K562 (cell line): ENCODE measurements around the gene UBE2B. TPM values are rescaled to one million over a fixed set of nuclear protein-coding genes. Genes with fewer than 3 reads are reported as not detected.
A peak's percentile ranks its signal among the peaks of the same experiment; 100 is the strongest.

Source experiments
- ATAC-seq: fragments of 200-7000 bp; cut with Tn5 transposase; 3 replicates; pipeline ENCODE4 v1.9.1; 2020; ENCODE audit warnings: moderate library complexity
- BruUV-seq: library from RNA; stranded (reverse); fragments of 400-500 nt; replicated peaks from 2 replicates; lab custom pipeline; 2021; lab: Mats Ljungman, UMichigan
- CTCF ChIA-PET: fragments of 300-600 bp; formaldehyde crosslinking; extraction: SDS; loops from one replicate; lab custom pipeline; 2021; ENCODE audit warnings: low intra/inter-chr PET ratio; lab: Yijun Ruan, JAX
- POLR2A ChIA-PET: fragments of 300-600, 350-650 bp; sonication (Branson Sonifier 250); formaldehyde crosslinking; extraction: SDS; loops from one replicate; lab custom pipeline; 2021; ENCODE audit warnings: antibody characterized with exemption, inconsistent platforms; lab: Yijun Ruan, JAX
- DNase-seq, 4 experiments: peaks; one replicate each; pipeline versions ENCODE4 v3.0.0 to v3.0.0-alpha.2; 2011 to 2018; ENCODE audit warnings: low spot score in 3 of 4, mixed read lengths in 3 of 4; ENCODE audit errors: extremely low read depth in 1 of 4
- FAIRE-seq: peaks from 2 replicates; lab custom pipeline; 2011; peaks lifted over from hg19 to GRCh38; lab: Jason Lieb, UNC
- H2AFZ ChIP-seq: 2 replicates; pipeline ENCODE4 v1.6.0; 2011; ENCODE audit warnings: low read depth, low read length, control low read depth, inconsistent platforms
- H3K27ac ChIP-seq: fragments of 200-600 bp; 3 replicates; pipeline ENCODE4 v1.8.0; 2011; ENCODE audit warnings: low read depth, mild to moderate bottlenecking, control low read depth, inconsistent platforms, low read length, moderate library complexity, mixed read lengths; ENCODE audit errors: extremely low read depth
- H3K27me3 ChIP-seq, 2 experiments: fragments of 300-600 bp in 1 of 2; 2 replicates in 1 of 2; 3 replicates in 1 of 2; pipeline versions ENCODE4 v1.6.0 to v1.8.0; 2011; ENCODE audit warnings: inconsistent platforms in 2 of 2, low read length in 2 of 2, mild to moderate bottlenecking in 1 of 2, mixed read lengths in 1 of 2, moderate library complexity in 1 of 2; ENCODE audit not compliant: control insufficient read depth in 2 of 2, insufficient read depth in 2 of 2
- H3K36me3 ChIP-seq: fragments of 300-600 bp; 3 replicates; pipeline ENCODE4 v1.8.0; 2011; ENCODE audit warnings: mild to moderate bottlenecking, low read length, inconsistent platforms; ENCODE audit not compliant: control insufficient read depth, insufficient read depth
- H3K4me1 ChIP-seq, 2 experiments: fragments of 200-600 bp in 1 of 2; replicated peaks in 1 of 2; 2 replicates in 1 of 2; 3 replicates in 1 of 2; pipeline versions ENCODE4 v1.5.1 to v1.8.0; 2011; ENCODE audit warnings: inconsistent platforms in 2 of 2, low read length in 2 of 2, mild to moderate bottlenecking in 1 of 2, mixed read lengths in 1 of 2, moderate library complexity in 1 of 2; ENCODE audit not compliant: control insufficient read depth in 2 of 2, insufficient read depth in 2 of 2
- H3K4me2 ChIP-seq: 2 replicates; pipeline ENCODE4 v1.6.1; 2011; ENCODE audit warnings: low read length, control low read depth, inconsistent platforms, mixed read lengths; ENCODE audit not compliant: insufficient read depth
- H3K4me3 ChIP-seq: fragments of 200-600 bp; sonication (generic), shearing (Covaris generic); 2 replicates; pipeline ENCODE4 v1.5.1; 2016; ENCODE audit warnings: control low read depth, inconsistent platforms
- H3K79me2 ChIP-seq: fragments of 200-600 bp; 3 replicates; pipeline ENCODE4 v1.8.0; 2011; ENCODE audit warnings: low read length, inconsistent platforms; ENCODE audit not compliant: control insufficient read depth, insufficient read depth
- H3K9ac ChIP-seq, 2 experiments: 2 replicates each; pipeline versions ENCODE4 v1.6.0 to v1.6.1; 2011; ENCODE audit warnings: low read depth in 2 of 2, low read length in 2 of 2, control low read depth in 1 of 2, inconsistent platforms in 1 of 2, mild to moderate bottlenecking in 1 of 2, mixed read lengths in 1 of 2; ENCODE audit not compliant: insufficient read depth in 1 of 2
- H3K9me1 ChIP-seq: one replicate; pipeline ENCODE4 v1.6.0; 2011; ENCODE audit warnings: inconsistent platforms, mild to moderate bottlenecking, low read length, moderate library complexity; ENCODE audit not compliant: control insufficient read depth, insufficient read depth
- H3K9me3 ChIP-seq: replicated peaks from 2 replicates; pipeline ENCODE4 v1.5.1; 2011; ENCODE audit warnings: low read depth, low read length, inconsistent platforms; ENCODE audit not compliant: control insufficient read depth, insufficient read depth
- H4K20me1 ChIP-seq: replicated peaks from 2 replicates; pipeline ENCODE4 v1.6.1; 2011; ENCODE audit warnings: low read length, inconsistent platforms, mixed read lengths; ENCODE audit not compliant: control insufficient read depth, insufficient read depth
- ARID1B ChIP-seq: fragments of 450-650 bp; IDR thresholded peaks from 2 replicates; pipeline ENCODE4 v1.6.1; 2016; ENCODE audit warnings: antibody characterized with exemption, mild to moderate bottlenecking, inconsistent platforms
- BRCA1 ChIP-seq, 2 experiments: fragments of 450-650 bp in 1 of 2; sonication (generic) in 1 of 2; formaldehyde crosslinking in 1 of 2; IDR thresholded peaks; 2 replicates each; pipeline versions ENCODE4 v1.5.0 to v1.6.1; 2017 to 2020; ENCODE audit warnings: mild to moderate bottlenecking in 1 of 2, missing genetic modification reagents in 1 of 2
- CHD1 ChIP-seq: fragments of 200-600 bp; sonication (generic); IDR thresholded peaks from one replicate; pipeline ENCODE4 v1.6.1; 2012; ENCODE audit warnings: mild to moderate bottlenecking, moderate library complexity, low read length, inconsistent platforms
- EGR1 ChIP-seq: fragments of 450-650 bp; conservative IDR thresholded peaks from 2 replicates; pipeline ENCODE4 v1.6.1; 2017; ENCODE audit warnings: mild to moderate bottlenecking
- MAZ ChIP-seq, 2 experiments: fragments of 450-650 bp in 1 of 2; sonication (generic) in 1 of 2; formaldehyde crosslinking; IDR thresholded peaks in 1 of 2; conservative IDR thresholded peaks in 1 of 2; 2 replicates each; pipeline versions ENCODE4 v1.4.0 to v1.5.0; 2020; ENCODE audit warnings: mild to moderate bottlenecking in 1 of 2, missing genetic modification reagents in 1 of 2
- NR1H2 ChIP-seq: sonication (generic); formaldehyde crosslinking; IDR thresholded peaks from 2 replicates; pipeline ENCODE4 v1.4.0; 2020; ENCODE audit warnings: mild to moderate bottlenecking, missing genetic modification reagents
- POLR2G ChIP-seq: fragments of 200-400 bp; formaldehyde crosslinking; IDR thresholded peaks from 2 replicates; pipeline ENCODE4 v1.6.1; 2017; ENCODE audit warnings: low read depth, mild to moderate bottlenecking, antibody characterized with exemption, low read length, moderate library complexity
- SUPT5H ChIP-seq: fragments of 450-650 bp; IDR thresholded peaks from 2 replicates; pipeline ENCODE4 v1.6.1; 2016
- TAF1 ChIP-seq: IDR thresholded peaks from 2 replicates; pipeline ENCODE4 v1.6.1; 2011; ENCODE audit warnings: mild to moderate bottlenecking, low read length, moderate library complexity; ENCODE audit not compliant: insufficient read depth, control insufficient read depth, severe bottlenecking; ENCODE audit errors: extremely low read depth
- TBP ChIP-seq: optimal IDR thresholded peaks from 2 replicates; pipeline ENCODE3; 2011; ENCODE audit warnings: low read depth, low read length, improper control_type of control experiment
- YY1 ChIP-seq, 3 experiments: IDR thresholded peaks; 2 replicates each; pipeline ENCODE4 v1.6.1; 2011; ENCODE audit warnings: low read length in 2 of 3, mild to moderate bottlenecking in 2 of 3, moderate library complexity in 2 of 3, borderline replicate concordance in 1 of 3, control low read depth in 1 of 3, low read depth in 1 of 3; ENCODE audit not compliant: insufficient read depth in 3 of 3, insufficient replicate concordance in 2 of 3, control insufficient read depth in 1 of 3, insufficient read length in 1 of 3; ENCODE audit errors: extremely low read depth in 1 of 3
- ZFX ChIP-seq: sonication (generic); formaldehyde crosslinking; IDR thresholded peaks from 2 replicates; pipeline ENCODE4 v1.8.0; 2022; ENCODE audit warnings: mild to moderate bottlenecking, missing genetic modification reagents, moderate library complexity
- ZNF764 ChIP-seq: fragments of 250-450 bp; sonication (Bioruptor Pico); IDR thresholded peaks from 2 replicates; pipeline ENCODE4 v1.4.0; 2020; ENCODE audit warnings: low read depth, mild to moderate bottlenecking, moderate library complexity
- WGBS: fragments of 100-300 bp; shearing (Covaris generic); methylation state at CpG from one replicate; pipeline ENCODE4 v1.1.6; 2016; ENCODE audit warnings: low coverage, mixed read lengths; ENCODE audit not compliant: insufficient coverage; ENCODE audit errors: missing lambda C conversion rate; 5-methylcytosine and 5-hydroxymethylcytosine counted together
- in situ Hi-C: fragments of 300-500 bp; cut with MboI; formaldehyde crosslinking; loops from 4 replicates; pipeline ENCODE4 v1.15.0; 2018; ENCODE audit warnings: inconsistent platforms, mixed read lengths
- intact Hi-C: fragments of 100-400 bp; cut with micrococcal nuclease; formaldehyde crosslinking; loops from 2 replicates; pipeline ENCODE4 v1.14.2; 2022
- polyA plus RNA-seq, 8 experiments: library from polyadenylated mRNA; depleted of rRNA in 4 of 8; stranded (reverse) in 5 of 8; unstranded in 3 of 8; fragments of >200 nt; fragmentation: Nextera tagmentation in 2 of 8; fragmentation: Illumina TruSeq in 1 of 8; extraction: Ambion mirVana in 2 of 8; extraction: Trizol in 1 of 8; gene quantifications; 2 replicates each; pipeline versions ENCODE4 v1.2.1 to v1.2.3, GENCODE V29; 2011 to 2014; ENCODE audit warnings: inconsistent platforms in 1 of 8, missing spikeins in 1 of 8
- total RNA-seq, 7 experiments: library from RNA; depleted of rRNA in 6 of 7; stranded (reverse); fragments of >200 nt in 6 of 7; fragmentation: Illumina TruSeq in 2 of 7; extraction: Trizol in 2 of 7; gene quantifications; 2 replicates each; pipeline versions ENCODE4 v1.2.1 to v1.2.3, GENCODE V29; 2011 to 2021; ENCODE audit warnings: low replicate concordance in 1 of 7
- TF ChIP-seq, protein P1 (sequence below): sonication (generic); formaldehyde crosslinking; IDR thresholded peaks from 2 replicates; pipeline ENCODE4 v1.8.0; 2022; ENCODE audit warnings: mild to moderate bottlenecking, missing genetic modification reagents

UBE2B gene
- total and polyA plus RNA-seq, 9 of the 15 experiments (the other 6 are each of a cell fraction or from before 2014, with no cell fraction given): 13.1 to 198 (median 75.5) TPM

DNA sequence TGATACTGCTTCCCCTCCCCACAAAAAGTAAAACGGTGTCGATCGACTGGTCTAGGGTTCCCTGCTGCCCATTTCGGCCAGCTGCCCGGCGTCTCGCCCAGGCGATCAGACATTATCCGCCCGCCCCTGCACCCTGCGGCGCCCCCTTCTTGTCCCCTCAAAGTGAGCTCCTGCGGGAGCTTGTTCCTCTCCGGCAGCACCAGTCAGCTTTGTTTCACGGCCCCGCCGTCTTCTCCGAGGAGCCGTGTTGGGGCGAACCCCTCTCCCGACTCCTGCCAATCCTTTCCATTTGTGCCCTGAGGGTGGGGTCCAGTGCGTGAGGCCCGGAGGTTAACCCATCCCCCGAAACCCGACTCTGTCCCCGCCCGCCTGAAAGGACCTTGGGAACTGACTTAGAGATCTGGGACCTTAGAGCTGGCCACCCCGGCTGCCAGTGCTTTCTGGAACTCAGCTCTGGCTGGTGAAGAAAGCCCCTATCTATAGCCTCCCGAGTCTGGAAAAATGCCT is 518 bp downstream of the UBE2B start:
- Histone ChIP-seq H3K79me2 (peaks cover 59% of the 10 kb centered on the region), H3K9me1 (no peaks in the 10 kb centered on the region), H3K9ac (peak overlapping the region; percentile 98 to 99), H4K20me1 (peaks cover 12% of the 10 kb centered on the region), H3K4me2 (peak overlapping the region; percentile 86), H2AFZ (peak overlapping the region; percentile 86), H3K9me3 (peaks cover 5% of the 10 kb centered on the region), H3K4me1 (peaks cover 5 to 9% of the 10 kb centered on the region in 2 experiments; a peak in 3 of 5 replicates), H3K36me3 (peaks cover 21% of the 10 kb centered on the region; the same call in 2 of the 3 replicates), H3K4me3 (peak overlapping the region; percentile 81), H3K27me3 (no peaks in the 10 kb centered on the region), H3K27ac (peak overlapping the region; percentile 99)
- ChIA-PET CTCF (no interaction called here), POLR2A (interaction anchor here (0.6 to 5.2 kb wide), 15 partner anchors 10 to 1179 kb away, joined by 3 to 36 read pairs (median 4); partner anchors contain the start of gene CDKN2AIPNL)
- FAIRE-seq (peak; percentile 54), ATAC-seq (peak; percentile 78), DNase-seq (peak; percentile 58 to 76 (median 61))
- intact Hi-C loops (loop anchor here (2.0 to 5.0 kb wide), 3 partner anchors 65 to 195 kb away; partner anchors contain the start of gene SKP1), in situ Hi-C loops (no loop called here)
- WGBS: under 1% methylated on average over 28 of the region's 29 CpGs
- BruUV-seq: no TSS peak
- TF ChIP-seq NR1H2 (CRISPR knock-in tag) (0 out of 2 replicates have a peak, but pooled peaks have one; percentile 17), SUPT5H (no peak; the same call in 1 of the 2 replicates), CHD1 (peak; percentile 86), TBP (peak; percentile 39), BRCA1 (IDR thresholded peaks at IDR 0.05) (no peak), BRCA1 (CRISPR knock-in tag; IDR thresholded peaks at IDR 0.05) (peak; percentile 48; the same call in 1 of the 2 replicates), ARID1B (no peak), EGR1 (no peak), ZNF764 (CRISPR knock-in tag) (no peak), MAZ (CRISPR knock-in tag; conservative IDR thresholded peaks at IDR 0.05 in 1 of 2, IDR thresholded peaks at IDR 0.05 in 1 of 2) (peak in 1 of 2 experiments; percentile 31; a peak in 1 of 4 replicates), POLR2G (peak; percentile 54), YY1 (IDR thresholded peaks at IDR 0.05; ENCODE audit: borderline replicate concordance in 1 of 3, control insufficient read depth in 1 of 3, extremely low read depth in 1 of 3, insufficient read depth in 3 of 3, insufficient read length in 1 of 3, insufficient replicate concordance in 2 of 3, low read depth in 1 of 3, low read length in 2 of 3) (peak in 1 of 3 experiments; percentile 20), ZFX (CRISPR knock-in tag) (peak; percentile 52), TAF1 (no peak)
- TF ChIP-seq, protein P1, sequence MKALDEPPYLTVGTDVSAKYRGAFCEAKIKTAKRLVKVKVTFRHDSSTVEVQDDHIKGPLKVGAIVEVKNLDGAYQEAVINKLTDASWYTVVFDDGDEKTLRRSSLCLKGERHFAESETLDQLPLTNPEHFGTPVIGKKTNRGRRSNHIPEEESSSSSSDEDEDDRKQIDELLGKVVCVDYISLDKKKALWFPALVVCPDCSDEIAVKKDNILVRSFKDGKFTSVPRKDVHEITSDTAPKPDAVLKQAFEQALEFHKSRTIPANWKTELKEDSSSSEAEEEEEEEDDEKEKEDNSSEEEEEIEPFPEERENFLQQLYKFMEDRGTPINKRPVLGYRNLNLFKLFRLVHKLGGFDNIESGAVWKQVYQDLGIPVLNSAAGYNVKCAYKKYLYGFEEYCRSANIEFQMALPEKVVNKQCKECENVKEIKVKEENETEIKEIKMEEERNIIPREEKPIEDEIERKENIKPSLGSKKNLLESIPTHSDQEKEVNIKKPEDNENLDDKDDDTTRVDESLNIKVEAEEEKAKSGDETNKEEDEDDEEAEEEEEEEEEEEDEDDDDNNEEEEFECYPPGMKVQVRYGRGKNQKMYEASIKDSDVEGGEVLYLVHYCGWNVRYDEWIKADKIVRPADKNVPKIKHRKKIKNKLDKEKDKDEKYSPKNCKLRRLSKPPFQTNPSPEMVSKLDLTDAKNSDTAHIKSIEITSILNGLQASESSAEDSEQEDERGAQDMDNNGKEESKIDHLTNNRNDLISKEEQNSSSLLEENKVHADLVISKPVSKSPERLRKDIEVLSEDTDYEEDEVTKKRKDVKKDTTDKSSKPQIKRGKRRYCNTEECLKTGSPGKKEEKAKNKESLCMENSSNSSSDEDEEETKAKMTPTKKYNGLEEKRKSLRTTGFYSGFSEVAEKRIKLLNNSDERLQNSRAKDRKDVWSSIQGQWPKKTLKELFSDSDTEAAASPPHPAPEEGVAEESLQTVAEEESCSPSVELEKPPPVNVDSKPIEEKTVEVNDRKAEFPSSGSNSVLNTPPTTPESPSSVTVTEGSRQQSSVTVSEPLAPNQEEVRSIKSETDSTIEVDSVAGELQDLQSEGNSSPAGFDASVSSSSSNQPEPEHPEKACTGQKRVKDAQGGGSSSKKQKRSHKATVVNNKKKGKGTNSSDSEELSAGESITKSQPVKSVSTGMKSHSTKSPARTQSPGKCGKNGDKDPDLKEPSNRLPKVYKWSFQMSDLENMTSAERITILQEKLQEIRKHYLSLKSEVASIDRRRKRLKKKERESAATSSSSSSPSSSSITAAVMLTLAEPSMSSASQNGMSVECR (CRISPR knock-in tag): 0 out of 2 replicates have a peak, but pooled peaks have one; percentile 6
